ENCODE results near the gene TRMT1L.

Gene TRMT1L

DNA sequence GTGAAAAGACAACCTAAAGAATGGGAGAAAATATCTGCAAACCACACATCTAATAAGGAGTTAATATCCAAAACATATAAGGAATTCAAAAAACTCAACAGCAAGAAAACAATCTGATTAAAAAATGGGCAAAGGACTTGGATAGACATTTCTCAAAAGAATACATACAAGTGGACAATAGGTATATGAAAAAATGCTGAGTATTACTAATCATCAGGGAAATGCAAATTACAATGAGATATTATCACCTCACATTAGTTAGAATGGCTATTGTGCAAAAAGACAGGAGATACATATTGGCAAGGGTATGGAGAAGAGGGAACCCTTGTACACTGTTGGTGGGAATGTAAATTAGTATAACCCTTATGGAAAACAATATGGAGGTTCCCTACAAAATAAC is 44.9 kb downstream of the TRMT1L start:
- no peak for DNase-seq

GRCh38 chr1:185110145-185110544 is 46.6 kb downstream of the TRMT1L start:
- DNase-seq = no peak

DNA sequence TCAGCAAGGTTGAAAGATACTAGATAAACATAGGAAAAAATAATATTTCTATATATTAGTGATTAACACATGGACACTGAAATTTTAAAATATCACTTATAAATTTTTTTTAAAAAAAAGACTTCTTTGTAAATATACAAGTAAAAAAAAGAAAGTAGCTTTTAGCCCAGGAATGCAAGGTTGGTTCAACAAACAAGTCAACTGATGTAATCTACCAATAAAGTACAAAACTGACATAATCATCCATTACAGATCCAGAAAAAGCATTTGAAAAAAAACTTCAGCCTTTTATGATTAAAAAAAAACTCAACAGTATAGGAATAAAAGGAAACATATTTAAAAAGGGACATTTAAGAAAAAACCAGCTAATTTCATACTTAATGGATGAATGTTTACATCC is 48.4 kb downstream of the TRMT1L start:
- no peak for DNase-seq

DNA sequence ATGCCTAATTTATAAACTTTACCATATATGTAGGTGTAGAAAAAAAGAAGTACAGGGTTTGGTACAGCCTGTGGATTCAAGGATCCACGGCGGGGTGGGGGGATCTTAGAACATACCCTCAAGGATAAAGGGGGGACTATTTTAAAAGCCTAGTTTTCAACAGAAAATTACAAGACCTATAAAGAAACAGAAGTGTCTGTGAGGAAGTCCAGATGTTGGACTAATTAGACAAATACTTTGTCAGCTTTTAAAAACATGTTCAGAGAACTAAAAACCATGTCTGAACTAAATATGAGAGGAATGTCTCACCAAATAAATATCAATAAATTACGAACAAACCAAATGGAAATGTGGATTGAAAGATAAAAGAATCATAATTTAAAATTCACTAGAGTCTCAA is 51.6 kb downstream of the TRMT1L start:
- no peak for DNase-seq

GRCh38 chr1:185104083-185104482 is 52.7 kb downstream of the TRMT1L start:
- no peak for DNase-seq

DNA sequence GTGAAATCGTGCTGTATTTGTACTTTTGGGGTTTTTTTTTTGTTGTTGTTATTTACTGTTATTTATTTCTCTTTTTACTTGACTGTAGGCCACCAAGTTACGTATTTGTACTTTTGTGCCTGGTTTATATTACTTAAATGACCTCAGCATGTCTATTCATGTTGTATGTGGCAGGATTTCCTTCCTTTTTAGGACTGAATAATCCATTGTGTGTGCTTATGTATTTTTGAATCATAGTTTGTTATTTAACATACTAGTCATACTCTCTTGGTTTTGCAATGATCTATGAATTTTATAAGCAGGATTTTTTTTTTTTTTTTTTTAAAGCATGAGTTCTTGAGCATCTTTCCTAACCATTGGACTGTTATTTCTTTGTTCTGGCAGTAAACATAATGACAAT is 60.2 kb downstream of the TRMT1L start:
- no peak for DNase-seq

DNA sequence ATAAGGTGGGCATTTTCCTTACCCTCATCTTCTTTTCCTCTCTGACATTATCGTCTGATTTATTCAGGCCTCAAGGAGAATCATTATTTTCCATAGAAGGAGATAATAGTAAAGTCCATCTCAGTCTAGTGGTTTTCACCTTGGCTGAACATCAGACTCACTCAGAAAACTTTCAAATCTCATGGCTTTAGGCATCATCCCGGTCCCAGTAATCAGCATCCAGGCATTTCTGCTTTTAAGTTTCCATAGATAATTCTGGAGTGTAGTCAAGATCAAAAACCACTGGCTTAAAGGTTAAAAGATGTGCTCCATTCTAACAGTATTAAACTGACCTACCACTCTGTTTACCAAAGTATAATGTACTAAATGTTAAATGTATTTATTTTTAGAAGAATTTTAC is 62.0 kb downstream of the TRMT1L start:
- no peak for DNase-seq

DNA sequence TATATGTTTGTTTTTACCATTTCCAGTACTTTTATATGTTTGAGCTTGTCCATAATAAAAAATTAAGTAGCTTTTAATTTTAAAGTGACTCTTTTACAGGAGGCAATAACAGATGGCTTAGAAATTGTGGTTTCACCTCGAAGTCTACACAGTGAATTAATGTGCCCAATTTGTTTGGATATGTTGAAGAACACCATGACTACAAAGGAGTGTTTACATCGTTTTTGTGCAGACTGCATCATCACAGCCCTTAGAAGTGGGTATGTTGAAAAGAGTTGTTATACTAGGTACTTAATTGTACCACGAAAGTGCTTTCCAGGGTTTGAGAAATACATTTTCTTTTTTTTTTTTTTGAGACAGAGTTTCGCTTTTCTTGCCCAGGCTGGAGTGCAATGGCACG is 65.3 kb downstream of the TRMT1L start:
- no peak for DNase-seq

DNA sequence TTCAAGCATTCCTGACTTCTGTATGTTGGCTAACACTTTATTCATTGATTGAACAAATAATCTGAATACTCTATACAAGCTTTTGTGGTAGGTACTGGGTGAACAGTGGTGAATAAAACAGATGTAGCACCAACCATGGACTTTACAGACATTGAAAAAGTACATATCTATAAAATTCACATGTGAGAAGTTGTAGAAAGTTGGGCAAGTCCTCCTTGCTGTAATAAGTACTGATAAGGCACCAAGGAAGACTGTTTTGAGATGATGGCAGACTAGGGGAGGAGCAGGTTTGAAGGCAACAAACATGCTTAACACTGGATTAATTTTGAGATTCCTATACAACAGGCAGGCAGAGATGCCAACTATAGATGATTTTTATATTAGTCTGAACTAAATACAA is 69.0 kb downstream of the TRMT1L start:
- DNase-seq = no peak

DNA sequence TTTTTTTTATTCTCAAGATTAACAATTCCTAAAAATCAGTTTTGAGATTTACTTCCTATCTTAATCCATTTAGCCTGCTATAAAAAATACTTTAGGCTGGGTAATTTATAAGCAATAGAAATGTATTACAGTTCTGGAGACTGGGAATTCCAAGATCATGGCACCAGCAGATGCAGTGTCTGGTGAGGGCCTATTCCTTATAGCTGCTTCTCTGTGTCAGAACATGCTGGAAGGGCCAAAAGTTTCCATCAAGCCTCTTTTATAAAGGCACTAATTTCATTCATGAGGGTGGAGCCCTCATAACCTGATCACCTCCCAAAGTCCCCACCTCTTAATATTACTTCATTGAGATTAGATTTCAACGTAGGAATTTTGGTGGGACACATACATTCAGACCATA is 69.7 kb downstream of the TRMT1L start:
- DNase-seq = no peak

DNA sequence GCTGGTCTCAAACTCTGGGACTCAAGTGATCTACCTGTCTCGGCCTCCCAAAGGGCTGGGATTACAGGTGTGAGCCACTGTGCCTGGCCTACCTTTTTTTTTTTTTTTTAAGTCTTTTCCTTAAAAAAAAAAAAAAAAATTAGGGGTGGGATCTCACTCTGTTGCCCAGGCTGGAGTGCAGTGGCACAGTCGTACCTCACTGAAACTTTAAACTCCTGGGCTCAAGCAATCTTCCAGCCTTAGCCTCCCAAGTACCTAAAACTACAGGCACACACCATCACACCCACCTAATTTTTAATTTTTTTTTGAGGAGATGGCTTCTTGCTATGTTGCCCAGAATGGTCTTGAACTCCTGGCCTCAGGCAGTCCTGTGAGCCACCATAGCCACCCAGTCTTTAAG is 72.9 kb downstream of the TRMT1L start:
- DNase-seq = no peak

- no peak for DNase-seq
Measured at GRCh38 chr1:185080422-185080821, 76.3 kb downstream of the TRMT1L start.

- no peak for DNase-seq
Measured at GRCh38 chr1:185077374-185077773, 79.4 kb downstream of the TRMT1L start.

DNA sequence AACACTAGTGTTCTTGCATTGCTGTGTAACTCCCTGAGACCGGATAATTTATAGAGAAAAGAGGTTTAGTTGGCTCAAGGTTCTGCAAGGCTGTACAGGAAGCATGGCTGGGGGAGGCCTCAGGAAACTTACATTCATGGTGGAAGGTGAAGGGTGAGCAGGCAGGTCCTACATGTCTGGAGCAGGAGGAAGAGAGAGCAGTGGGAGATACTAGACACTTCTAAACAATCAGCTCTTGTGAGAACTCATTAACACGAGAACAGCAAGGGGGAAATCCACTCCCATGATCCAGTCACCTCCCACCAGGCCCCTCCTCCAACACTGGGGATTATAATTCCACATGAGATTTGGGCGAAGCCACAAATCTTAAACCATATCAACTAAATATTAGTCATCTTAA is 81.3 kb downstream of the TRMT1L start:
- DNase-seq = no peak

DNA sequence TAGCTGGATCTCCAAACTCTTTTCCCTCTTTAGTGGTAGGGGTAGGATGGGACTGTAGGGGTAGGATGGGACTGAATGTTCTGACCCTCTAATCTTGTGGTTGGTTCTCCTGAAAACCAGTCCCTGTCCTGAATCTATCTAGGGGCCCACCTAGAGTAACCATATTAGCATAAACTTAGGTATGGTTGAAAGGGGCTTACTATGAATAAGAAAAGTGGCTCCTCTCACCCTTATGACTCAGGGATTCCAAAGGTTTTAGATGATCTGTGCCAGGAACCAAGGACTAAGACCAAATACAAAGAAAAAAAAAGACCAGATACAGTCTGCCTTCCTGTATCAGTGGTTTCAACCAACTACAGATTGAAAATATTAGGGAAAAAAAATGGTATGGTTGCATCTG is 82.4 kb downstream of the TRMT1L start:
- no peak for DNase-seq

- DNase-seq = no peak
Measured at GRCh38 chr1:185073725-185074124, 83.0 kb downstream of the TRMT1L start.

- DNase-seq = no peak
Measured at GRCh38 chr1:185070051-185070450, 86.7 kb downstream of the TRMT1L start.

DNA sequence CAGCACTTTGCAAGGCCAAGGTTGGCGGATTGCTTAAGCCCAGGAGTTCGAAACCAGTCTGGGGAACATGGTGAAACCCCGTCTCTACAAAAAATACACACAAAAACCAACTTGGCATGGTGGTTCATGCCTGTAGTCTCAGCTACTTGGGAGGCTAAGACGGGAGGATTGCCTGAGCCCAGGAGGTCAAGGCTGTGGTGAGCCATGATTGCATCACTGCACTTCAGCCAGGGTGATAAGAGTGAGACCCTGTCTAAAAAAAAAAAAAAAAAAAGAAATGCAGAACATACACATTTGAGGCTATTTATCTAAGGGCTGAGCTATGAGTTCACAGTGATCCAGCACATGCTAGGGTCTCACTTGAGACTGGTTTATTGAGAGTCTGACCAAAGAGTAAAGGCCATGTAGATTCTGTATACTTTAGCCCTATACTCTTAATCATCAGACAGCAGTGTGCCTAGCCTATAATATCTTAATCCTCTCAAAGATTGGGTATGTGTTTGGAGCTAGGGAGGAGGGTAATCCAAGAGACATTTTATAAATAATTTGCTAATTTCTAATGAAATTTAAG is 87.5 kb downstream of the TRMT1L start:
- no peak for DNase-seq

GRCh38 chr1:185068341-185068740 is 88.4 kb downstream of the TRMT1L start:
- no peak for DNase-seq
